Measurements from ENCODE around the gene PRR4. TPM values are rescaled to one million over a fixed set of nuclear protein-coding genes. Genes with fewer than 3 reads are reported as not detected.

The PRR4 gene
- total and polyA plus RNA-seq, 2 experiments from 2014 or later, result 1.1 to 3.9 TPM

- Histone ChIP-seq H2AFZ (no peak overlapping the region), H3K4me3 (no peak overlapping the region), H3K27me3 (replicated peaks; ENCODE audit: insufficient read depth) (no peaks in the 10 kb centered on the region), H3K79me2 (ENCODE audit: insufficient read depth) (no peaks in the 10 kb centered on the region), H3F3A (ENCODE audit: insufficient read depth) (no peaks in the 10 kb centered on the region), H3K4me2 (ENCODE audit: unreplicated experiment) (no peak overlapping the region), H3K27ac (no peak overlapping the region), H4K20me1 (ENCODE audit: insufficient read depth) (no peaks in the 10 kb centered on the region), H3K9me3 (ENCODE audit: low read depth) (no peaks in the 10 kb centered on the region), H3K36me3 (ENCODE audit: low read depth) (no peaks in the 10 kb centered on the region), H3K4me1 (ENCODE audit: insufficient read depth) (no peaks in the 10 kb centered on the region), H3K9ac (no peak overlapping the region), H3K9me2 (ENCODE audit: insufficient read depth) (no peaks in the 10 kb centered on the region)
- 65 to 67% methylated on average over 3 of the region's 3 CpGs for WGBS, 2 experiments (ENCODE audit: low coverage in 1 of 2, low lambda C conversion rate in 2 of 2, missing lambda C conversion rate in 2 of 2)
- in situ Hi-C loops (cut with MboI), result no loop called here
- TF ChIP-seq EZH2phosphoT487 (IDR thresholded peaks at IDR 0.05; ENCODE audit: insufficient read depth, low read depth), result no peak
- TF ChIP-seq EZH2 (IDR thresholded peaks at IDR 0.05; ENCODE audit: insufficient read depth, poor library complexity, severe bottlenecking), result no peak
- DNase-seq, result no peak
These were observed 24.3 kb downstream of the PRR4 start for GRCh38 chr12:10824957-10825356.

GRCh38 chr12:10811883-10812536 lies 37.3 kb downstream of the PRR4 start:
- Histone ChIP-seq H2AFZ (no peak overlapping the region), H3K27ac (no peak overlapping the region), H4K20me1 (ENCODE audit: insufficient read depth) (no peaks in the 10 kb centered on the region), H3F3A (ENCODE audit: insufficient read depth) (no peaks in the 10 kb centered on the region), H3K9ac (no peak overlapping the region), H3K4me3 (no peak overlapping the region), H3K79me2 (ENCODE audit: insufficient read depth) (no peaks in the 10 kb centered on the region), H3K9me2 (ENCODE audit: insufficient read depth) (no peaks in the 10 kb centered on the region), H3K4me1 (ENCODE audit: insufficient read depth) (no peaks in the 10 kb centered on the region), H3K27me3 (replicated peaks; ENCODE audit: insufficient read depth) (no peaks in the 10 kb centered on the region), H3K36me3 (ENCODE audit: low read depth) (no peaks in the 10 kb centered on the region), H3K4me2 (ENCODE audit: unreplicated experiment) (no peak overlapping the region), H3K9me3 (ENCODE audit: low read depth) (no peaks in the 10 kb centered on the region)
- 62 to 63% methylated on average over 3 of the region's 3 CpGs for WGBS, 2 experiments (ENCODE audit: low coverage in 1 of 2, low lambda C conversion rate in 2 of 2, missing lambda C conversion rate in 2 of 2)
- no peak for DNase-seq
- no peak for TF ChIP-seq EZH2phosphoT487 (IDR thresholded peaks at IDR 0.05; ENCODE audit: insufficient read depth, low read depth)
- in situ Hi-C loops (cut with MboI), result no loop called here

- H3K4me3 ChIP-seq, result no peak within 1 kb of the TSS
- H4K20me1 ChIP-seq (ENCODE audit: insufficient read depth), result no peaks in the 10 kb centered on the region
- no peaks in the 10 kb centered on the region for H3K27me3 ChIP-seq (replicated peaks; ENCODE audit: insufficient read depth)
- H3K36me3 ChIP-seq (ENCODE audit: low read depth), result no peaks in the 10 kb centered on the region
- no peak within 1 kb of the TSS for H3K27ac ChIP-seq
- in situ Hi-C loops (cut with MboI), result no loop called here
- no peak within 1 kb of the TSS for H3K9ac ChIP-seq
- no peak for DNase-seq
- no peak within 1 kb of the TSS for H2AFZ ChIP-seq
- no peaks in the 10 kb centered on the region for H3K79me2 ChIP-seq (ENCODE audit: insufficient read depth)
- no peaks in the 10 kb centered on the region for H3K9me2 ChIP-seq (ENCODE audit: insufficient read depth)
- H3K4me2 ChIP-seq (ENCODE audit: unreplicated experiment), result no peak within 1 kb of the TSS
- H3K4me1 ChIP-seq (ENCODE audit: insufficient read depth), result no peaks in the 10 kb centered on the region
- no peaks in the 10 kb centered on the region for H3F3A ChIP-seq (ENCODE audit: insufficient read depth)
- TF ChIP-seq EZH2 (IDR thresholded peaks at IDR 0.05; ENCODE audit: insufficient read depth, poor library complexity, severe bottlenecking) (no peak), EZH2phosphoT487 (IDR thresholded peaks at IDR 0.05; ENCODE audit: insufficient read depth, low read depth) (no peak)
- H3K9me3 ChIP-seq (ENCODE audit: low read depth), result no peaks in the 10 kb centered on the region
These were observed 39.2 kb downstream of the PRR4 start, which contains the start of gene TAS2R9 for GRCh38 chr12:10810068-10810467. TAS2R9 (minus strand) TSS chr12:10810168; CDS start chr12:10810075, 93 bp downstream.

GRCh38 chr12:10807186-10807585 lies 42.1 kb downstream of the PRR4 start, which contains the start of gene TAS2R8:
TAS2R8 (minus strand) TSS chr12:10807286; CDS start chr12:10806980, 306 bp downstream.
- Histone ChIP-seq H3K4me1 (ENCODE audit: insufficient read depth) (no peaks in the 10 kb centered on the region), H2AFZ (no peak within 1 kb of the TSS), H3K9ac (no peak within 1 kb of the TSS), H3K4me3 (no peak within 1 kb of the TSS), H3K27me3 (replicated peaks; ENCODE audit: insufficient read depth) (no peaks in the 10 kb centered on the region), H4K20me1 (ENCODE audit: insufficient read depth) (no peaks in the 10 kb centered on the region), H3K79me2 (ENCODE audit: insufficient read depth) (no peaks in the 10 kb centered on the region), H3K27ac (no peak within 1 kb of the TSS), H3K9me2 (ENCODE audit: insufficient read depth) (no peaks in the 10 kb centered on the region), H3K36me3 (ENCODE audit: low read depth) (no peaks in the 10 kb centered on the region), H3F3A (ENCODE audit: insufficient read depth) (no peaks in the 10 kb centered on the region), H3K9me3 (ENCODE audit: low read depth) (no peaks in the 10 kb centered on the region), H3K4me2 (ENCODE audit: unreplicated experiment) (no peak within 1 kb of the TSS)
- DNase-seq, result no peak
- 7 to 12% methylated on average over 1 of the region's 1 CpG for WGBS, 2 experiments (ENCODE audit: low coverage in 1 of 2, low lambda C conversion rate in 2 of 2, missing lambda C conversion rate in 2 of 2)
- TF ChIP-seq EZH2 (IDR thresholded peaks at IDR 0.05; ENCODE audit: insufficient read depth, poor library complexity, severe bottlenecking) (no peak), EZH2phosphoT487 (IDR thresholded peaks at IDR 0.05; ENCODE audit: insufficient read depth, low read depth) (no peak)
- in situ Hi-C loops (cut with MboI), result no loop called here
